SJCRH30 (cell line): ENCODE results near the gene TMEM250. TPM values are rescaled to one million over a fixed set of nuclear protein-coding genes. Genes with fewer than 3 reads are reported as not detected.

ENCODE experiments used
- DNase-seq, 2 experiments: peaks; one replicate each; pipeline ENCODE4 v3.0.0-alpha.2; 2015 to 2020
- H3K27ac ChIP-seq: fragments of 250-450 bp; sonication (Bioruptor Pico); 2 replicates; pipeline ENCODE4 v1.5.1; 2020; ENCODE audit warnings: mild to moderate bottlenecking, moderate library complexity
- H3K27me3 ChIP-seq: fragments of 250-450 bp; sonication (Bioruptor Pico); 2 replicates; pipeline ENCODE4 v1.5.1; 2020; ENCODE audit warnings: mild to moderate bottlenecking, moderate library complexity
- H3K36me3 ChIP-seq: fragments of 250-450 bp; sonication (Bioruptor Pico); 2 replicates; pipeline ENCODE4 v1.5.1; 2020; ENCODE audit warnings: mild to moderate bottlenecking, moderate library complexity
- H3K4me1 ChIP-seq: fragments of 250-450 bp; sonication (Bioruptor Pico); 2 replicates; pipeline ENCODE4 v1.5.1; 2020; ENCODE audit warnings: mild to moderate bottlenecking, moderate library complexity
- H3K4me3 ChIP-seq: fragments of 250-450 bp; sonication (Bioruptor Pico); 2 replicates; pipeline ENCODE4 v1.5.1; 2020; ENCODE audit warnings: mild to moderate bottlenecking, moderate library complexity
- H3K9me3 ChIP-seq: fragments of 250-450 bp; sonication (Bioruptor Pico); replicated peaks from 2 replicates; pipeline ENCODE4 v1.5.1; 2020; ENCODE audit warnings: mild to moderate bottlenecking, moderate library complexity
- total RNA-seq: library from RNA; depleted of rRNA; stranded (reverse); fragments of >200 nt; shearing (Covaris generic); gene quantifications from 2 replicates; pipeline ENCODE4 v1.2.3, GENCODE V29; 2014

TMEM250 gene
- total RNA-seq, 1 experiment from 2014 or later = 34.0 TPM

DNA sequence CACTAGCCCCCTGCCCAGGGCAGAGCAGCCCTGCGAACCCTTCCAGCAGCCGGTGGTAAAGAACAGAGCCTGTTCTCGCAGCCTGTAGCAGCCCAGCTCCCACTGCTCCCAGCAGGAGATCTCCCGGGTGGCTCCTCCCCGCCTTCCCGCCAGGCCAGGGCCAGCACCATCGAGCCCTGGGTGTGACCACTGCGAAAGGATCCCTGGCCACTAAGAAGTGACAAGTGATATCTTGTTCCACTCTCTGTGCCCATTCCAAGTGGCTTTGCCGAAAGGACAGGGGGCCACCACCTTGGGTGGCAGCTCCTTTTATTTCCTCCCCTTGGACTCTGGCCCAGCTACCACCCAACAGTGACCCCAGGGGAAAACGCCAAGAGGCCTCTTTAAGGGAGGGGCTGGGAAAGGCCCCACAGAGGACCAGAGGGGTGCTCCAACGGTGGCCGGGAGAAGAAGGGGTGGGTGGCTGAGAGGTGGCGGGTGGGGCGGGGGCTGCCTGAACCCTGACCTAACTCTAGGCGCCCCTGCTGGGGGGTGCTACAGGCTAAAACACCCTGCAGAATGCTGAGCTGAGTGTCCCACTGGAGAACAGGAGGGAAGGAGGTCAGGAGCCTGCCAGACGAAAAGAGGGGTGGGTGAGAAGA, 25.2 kb downstream of the TMEM250 start:
- peaks cover 44% of the 10 kb centered on the region for H3K4me1 ChIP-seq
- no peak overlapping the region for H3K27ac ChIP-seq
- DNase-seq = no peak

DNA sequence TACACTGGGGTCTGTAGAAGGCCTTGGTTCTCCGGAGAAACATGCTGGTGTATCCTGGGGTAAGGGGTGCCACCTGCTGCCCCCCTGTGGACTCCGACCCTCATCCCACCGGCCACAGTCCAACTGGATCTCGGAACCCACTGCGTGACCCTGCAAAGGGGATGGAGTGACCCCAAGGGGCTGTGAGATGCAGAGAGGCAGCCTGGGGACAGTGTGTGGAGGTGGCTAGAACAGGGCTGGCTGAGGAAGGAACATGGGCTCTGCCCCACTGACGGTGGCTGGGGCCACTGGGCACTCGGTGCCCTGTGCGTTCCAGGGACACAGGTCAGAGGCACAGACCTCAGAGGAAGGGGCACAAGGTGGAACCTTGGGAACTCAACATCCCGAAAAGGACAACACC, 25.9 kb downstream of the TMEM250 start:
- no peak for DNase-seq
- no peak overlapping the region for H3K4me3 ChIP-seq
- H3K4me1 ChIP-seq = peaks cover 44% of the 10 kb centered on the region
- H3K27ac ChIP-seq = no peak overlapping the region
- no peaks in the 10 kb centered on the region for H3K9me3 ChIP-seq
- peaks cover 22% of the 10 kb centered on the region for H3K27me3 ChIP-seq
- no peaks in the 10 kb centered on the region for H3K36me3 ChIP-seq

More for the DNA sequence above, 25.2 kb downstream of the TMEM250 start:
- H3K4me3 ChIP-seq = peak overlapping the region; percentile 58; the same call in 1 of the 2 replicates
- no peaks in the 10 kb centered on the region for H3K9me3 ChIP-seq
- H3K27me3 ChIP-seq = peaks cover 25% of the 10 kb centered on the region
- no peaks in the 10 kb centered on the region for H3K36me3 ChIP-seq

DNA sequence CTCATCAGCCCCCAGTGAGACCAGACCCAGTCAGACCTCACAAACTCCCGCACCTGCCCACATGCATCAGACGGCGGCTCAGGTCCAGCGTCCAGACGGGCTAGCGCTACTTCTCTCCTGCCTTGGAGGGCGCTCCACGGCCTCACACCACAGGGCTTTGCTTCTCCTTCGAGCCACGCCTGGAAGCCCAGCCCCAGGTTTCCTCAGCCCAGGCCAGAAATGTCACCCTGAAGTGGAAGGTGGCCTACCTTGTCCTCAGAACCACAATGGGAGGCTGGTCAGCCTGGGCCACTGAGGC, 26.4 kb downstream of the TMEM250 start:
- Histone ChIP-seq H3K36me3 (no peaks in the 10 kb centered on the region), H3K4me1 (peaks cover 44% of the 10 kb centered on the region), H3K27ac (peak overlapping the region; percentile 26; the same call in 1 of the 2 replicates), H3K4me3 (no peak overlapping the region), H3K9me3 (no peaks in the 10 kb centered on the region), H3K27me3 (peaks cover 17% of the 10 kb centered on the region)
- no peak for DNase-seq

DNA sequence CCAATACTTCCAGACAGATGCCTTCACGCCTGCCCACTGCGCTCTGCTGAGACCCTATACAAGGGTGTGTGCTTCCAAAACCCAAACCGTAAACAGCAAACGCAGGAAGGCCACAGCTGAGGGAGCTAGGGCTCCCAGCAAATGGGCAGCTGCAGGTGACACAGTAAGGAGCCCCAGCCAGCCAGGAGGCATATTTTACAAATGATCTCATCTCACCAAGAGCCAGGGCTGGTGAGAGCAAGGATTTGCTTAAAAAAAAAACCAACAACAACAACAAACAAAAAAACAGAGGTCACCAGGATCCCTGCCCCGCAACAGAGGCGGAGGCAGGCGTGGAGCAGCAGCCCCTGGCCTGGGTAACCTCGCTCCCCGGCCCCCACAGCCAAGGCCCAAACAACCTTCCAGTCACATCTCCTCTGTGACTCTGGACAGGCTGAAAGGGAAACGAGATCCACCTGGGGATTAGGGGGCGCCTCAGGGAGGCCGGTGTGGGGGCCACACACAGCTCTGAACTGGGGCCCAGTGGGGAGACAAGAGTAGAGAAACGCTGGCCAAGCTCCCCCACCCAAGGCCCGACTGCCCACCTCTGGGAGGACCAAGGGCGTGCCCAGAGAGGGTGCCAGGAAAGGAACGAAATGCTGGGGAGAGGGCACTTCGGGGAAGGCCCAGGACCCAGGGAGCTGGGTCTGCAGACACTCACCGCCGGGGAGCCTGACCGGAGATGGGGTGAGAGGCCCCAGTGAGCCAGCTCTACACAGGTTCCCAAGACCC, 26.9 kb downstream of the TMEM250 start:
- Histone ChIP-seq H3K27ac (peak overlapping the region; percentile 26; the same call in 1 of the 2 replicates), H3K4me3 (no peak overlapping the region), H3K4me1 (peaks cover 44% of the 10 kb centered on the region), H3K27me3 (peaks cover 13% of the 10 kb centered on the region), H3K9me3 (no peaks in the 10 kb centered on the region), H3K36me3 (no peaks in the 10 kb centered on the region)
- DNase-seq = peak; percentile 68 to 79

- peak in 1 of 2 experiments; percentile 11 for DNase-seq
- Histone ChIP-seq H3K9me3 (no peaks in the 10 kb centered on the region), H3K27ac (peak overlapping the region; percentile 24; the same call in 1 of the 2 replicates), H3K4me3 (no peak overlapping the region), H3K4me1 (peaks cover 44% of the 10 kb centered on the region), H3K27me3 (peaks cover 7% of the 10 kb centered on the region), H3K36me3 (no peaks in the 10 kb centered on the region)
Observed at GRCh38 chr9:136090768-136091581, 27.7 kb downstream of the TMEM250 start.

DNA sequence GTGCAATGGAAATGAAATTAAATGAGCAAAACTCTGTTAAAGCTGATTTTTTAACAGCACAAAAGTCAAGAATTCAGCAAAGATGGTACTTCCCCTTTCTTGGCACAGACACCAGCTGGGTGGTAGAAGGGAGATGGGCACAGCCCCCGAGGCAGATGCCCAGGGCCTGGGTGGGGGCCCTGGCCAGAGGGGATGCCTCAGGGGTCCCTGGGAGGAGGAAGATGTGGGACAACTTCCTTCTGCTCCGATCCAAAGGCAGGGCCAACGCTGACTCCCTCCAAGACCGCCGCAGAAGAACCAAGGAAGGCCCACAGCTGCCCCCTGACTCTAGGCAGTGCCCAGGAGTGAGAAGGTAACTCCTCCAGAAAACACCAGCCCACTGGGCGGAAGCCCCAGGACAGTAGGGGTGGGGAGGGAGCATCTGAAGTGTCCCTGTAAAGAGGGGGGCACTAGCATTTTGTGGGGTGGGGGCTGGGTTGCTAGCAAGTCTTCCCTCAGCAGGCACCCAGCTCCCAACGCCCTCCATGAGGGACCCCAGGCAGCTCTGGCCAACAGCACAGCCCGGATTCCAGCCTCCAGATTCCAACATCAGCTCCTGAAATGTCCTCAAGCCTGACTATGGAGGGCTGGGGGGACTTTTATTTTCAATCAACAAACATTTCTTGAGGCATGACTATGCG, 28.5 kb downstream of the TMEM250 start:
- Histone ChIP-seq H3K27ac (no peak overlapping the region), H3K27me3 (peaks cover 4% of the 10 kb centered on the region), H3K4me1 (peaks cover 44% of the 10 kb centered on the region), H3K36me3 (no peaks in the 10 kb centered on the region), H3K9me3 (no peaks in the 10 kb centered on the region), H3K4me3 (no peak overlapping the region)
- peak in 1 of 2 experiments; percentile 5 for DNase-seq

DNA sequence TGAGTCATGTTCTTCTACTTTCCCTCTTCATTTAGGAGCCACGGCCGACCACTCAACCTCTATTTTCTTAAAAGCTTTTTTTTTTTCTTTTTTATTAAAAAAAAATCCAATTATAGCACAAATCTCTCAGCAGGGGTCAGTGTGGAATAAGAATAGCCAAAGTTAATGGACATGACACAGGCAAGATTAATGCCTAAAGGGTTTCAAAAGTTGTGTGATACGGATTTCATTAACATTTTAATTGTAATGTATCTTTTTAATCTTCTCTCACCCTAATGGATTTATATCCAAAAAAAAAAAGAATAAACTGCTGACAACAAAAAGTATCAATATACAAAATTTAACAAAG, 29.0 kb downstream of the TMEM250 start:
- Histone ChIP-seq H3K27ac (no peak overlapping the region), H3K27me3 (peaks cover 4% of the 10 kb centered on the region), H3K4me3 (no peak overlapping the region), H3K36me3 (no peaks in the 10 kb centered on the region), H3K4me1 (peaks cover 44% of the 10 kb centered on the region), H3K9me3 (no peaks in the 10 kb centered on the region)
- DNase-seq = no peak

DNA sequence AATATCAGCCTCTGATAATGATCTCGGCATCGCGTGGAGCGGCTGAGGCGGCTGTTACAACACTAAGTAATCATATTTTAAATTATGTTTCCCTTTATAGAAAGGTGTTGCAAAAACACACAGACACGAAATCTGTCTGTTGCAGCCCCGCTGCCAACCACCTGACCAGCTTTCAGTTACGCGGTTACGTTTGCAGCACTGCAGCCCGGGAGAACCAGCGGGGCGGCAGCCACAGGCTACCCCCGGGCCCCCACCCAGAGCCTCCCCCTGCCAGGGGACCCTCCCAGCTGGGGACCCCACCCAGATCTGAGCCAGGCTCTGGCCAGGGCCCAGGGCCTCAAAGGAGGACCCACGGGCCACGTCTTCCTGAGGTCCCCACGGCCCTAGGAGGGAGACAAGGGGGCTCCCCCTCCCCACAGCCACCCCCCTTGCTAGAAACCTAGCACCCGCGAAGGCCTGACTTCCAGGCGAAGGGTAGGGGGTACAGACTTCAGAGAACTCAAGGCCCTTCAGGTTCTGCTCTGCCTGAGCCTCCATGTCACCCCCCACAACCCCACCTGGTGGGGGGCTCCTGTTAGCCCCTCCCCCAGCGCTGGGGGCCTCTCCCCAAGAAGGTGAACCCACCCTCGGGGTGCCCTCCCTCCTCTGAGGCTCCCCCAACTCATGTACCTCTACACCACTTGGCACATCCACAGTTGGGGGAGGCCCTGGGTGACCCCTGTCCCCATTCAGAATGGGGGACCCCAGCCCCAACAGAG, 29.6 kb downstream of the TMEM250 start:
- Histone ChIP-seq H3K27me3 (peaks cover under 1% of the 10 kb centered on the region), H3K27ac (no peak overlapping the region), H3K36me3 (no peaks in the 10 kb centered on the region), H3K9me3 (no peaks in the 10 kb centered on the region), H3K4me1 (peaks cover 41% of the 10 kb centered on the region), H3K4me3 (no peak overlapping the region)
- DNase-seq = peak in 1 of 2 experiments; percentile 4

DNA sequence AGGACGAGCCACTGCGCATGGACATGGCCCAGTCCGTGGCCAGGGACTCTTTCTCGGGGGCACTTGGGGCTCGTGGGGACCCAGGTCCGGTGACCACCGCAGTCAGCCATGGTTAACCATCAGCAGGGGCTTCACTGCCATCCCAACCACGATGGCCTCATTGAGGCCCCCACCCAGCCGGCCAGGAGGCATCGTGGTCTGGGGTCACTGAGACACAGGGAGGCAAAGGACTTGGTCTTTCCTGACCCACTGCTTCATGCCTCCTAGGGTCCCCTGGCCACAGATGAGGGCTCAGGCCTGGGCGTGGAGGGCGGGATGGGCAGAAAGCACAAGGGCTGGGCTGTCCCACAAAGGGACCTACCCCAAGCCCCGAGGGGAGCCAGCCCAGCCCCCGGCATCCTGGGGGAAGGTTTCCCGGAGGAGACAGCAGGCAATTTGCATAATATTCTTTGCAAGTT, 30.2 kb downstream of the TMEM250 start:
- Histone ChIP-seq H3K27ac (no peak overlapping the region), H3K27me3 (no peaks in the 10 kb centered on the region; the same call in 1 of the 2 replicates), H3K4me1 (peaks cover 37% of the 10 kb centered on the region), H3K4me3 (no peak overlapping the region), H3K9me3 (no peaks in the 10 kb centered on the region), H3K36me3 (no peaks in the 10 kb centered on the region)
- DNase-seq = peak in 1 of 2 experiments; percentile 12

GRCh38 chr9:136087741-136088480, 30.8 kb downstream of the TMEM250 start:
- Histone ChIP-seq H3K4me3 (no peak overlapping the region), H3K27ac (no peak overlapping the region), H3K36me3 (no peaks in the 10 kb centered on the region), H3K4me1 (peaks cover 31% of the 10 kb centered on the region), H3K27me3 (no peaks in the 10 kb centered on the region; the same call in 1 of the 2 replicates), H3K9me3 (no peaks in the 10 kb centered on the region)
- DNase-seq = peak in 1 of 2 experiments; percentile 4

GRCh38 chr9:136086951-136087740, 31.5 kb downstream of the TMEM250 start:
- Histone ChIP-seq H3K4me1 (peaks cover 24% of the 10 kb centered on the region), H3K36me3 (no peaks in the 10 kb centered on the region)

DNA sequence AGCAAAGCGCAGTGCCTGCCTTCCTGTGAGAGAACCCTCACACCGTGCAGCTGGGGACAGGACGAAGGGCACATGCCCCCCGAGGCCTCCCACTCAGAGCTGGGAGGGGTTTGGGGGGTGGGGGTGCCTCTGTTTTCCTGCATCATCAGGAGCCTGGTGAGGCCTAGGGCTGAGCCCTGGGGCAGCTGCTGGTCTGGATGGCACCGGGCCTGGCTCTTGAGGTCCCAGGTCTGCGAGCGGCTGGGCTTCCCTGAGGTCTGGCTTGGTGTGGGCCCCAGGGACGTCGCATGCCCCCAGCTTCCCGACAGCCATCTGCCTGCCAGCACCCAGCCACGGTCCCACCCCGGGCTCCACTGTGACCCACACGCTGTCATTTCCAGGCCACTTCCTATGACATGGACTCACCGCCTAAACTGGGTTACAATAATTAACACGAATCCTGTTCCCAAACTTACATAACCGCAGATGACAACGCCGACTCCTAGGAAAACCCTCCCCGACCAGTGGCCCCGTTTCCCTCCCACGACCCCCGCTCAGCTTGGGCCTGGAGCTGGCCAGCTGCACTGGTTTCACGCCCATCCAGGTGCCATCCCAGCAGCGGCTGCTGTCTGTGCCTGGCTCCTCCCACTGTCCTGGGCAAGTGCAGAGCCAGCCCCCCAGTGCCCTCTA, 32.3 kb downstream of the TMEM250 start:
- H3K4me1 ChIP-seq = peaks cover 23% of the 10 kb centered on the region
- no peak overlapping the region for H3K4me3 ChIP-seq
- H3K36me3 ChIP-seq = no peaks in the 10 kb centered on the region
- H3K27ac ChIP-seq = no peak overlapping the region
- H3K9me3 ChIP-seq = no peaks in the 10 kb centered on the region
- H3K27me3 ChIP-seq = no peaks in the 10 kb centered on the region; the same call in 1 of the 2 replicates
- DNase-seq = peak in 1 of 2 experiments; percentile 2

More at GRCh38 chr9:136086951-136087740, 31.5 kb downstream of the TMEM250 start:
- Histone ChIP-seq H3K27me3 (no peaks in the 10 kb centered on the region; the same call in 1 of the 2 replicates), H3K9me3 (no peaks in the 10 kb centered on the region), H3K4me3 (no peak overlapping the region), H3K27ac (no peak overlapping the region)
- DNase-seq = no peak
